AG10803 (cell line): ENCODE data around the gene OR6C68.
"Not testable (repeated sequence)": the region's sequence is repeated elsewhere in the genome, so short reads cannot be mapped to it uniquely, and the experiment has no call there.

Experiments used
- DNase-seq: peaks from one replicate; pipeline ENCODE4 v3.0.0; 2010; ENCODE audit warnings: low read depth
- H3K4me3 ChIP-seq: 2 replicates; pipeline ENCODE4 v1.5.1; 2011; ENCODE audit warnings: mild to moderate bottlenecking, low read length, control low read depth
- CTCF ChIP-seq: conservative IDR thresholded peaks from 2 replicates; pipeline ENCODE4 v1.5.1; 2011; ENCODE audit warnings: mild to moderate bottlenecking, low read length, control low read depth, inconsistent platforms

Gene OR6C68

GRCh38 chr12:55470088-55470829, 21.9 kb upstream of the OR6C68 start, which contains the start of gene OR6C70:
Gene OR6C70, minus strand, starts transcription at chr12:55470138. Its CDS starts 0 bp downstream, at chr12:55470138.
- no peak for DNase-seq
- no peak within 1 kb of the TSS for H3K4me3 ChIP-seq
- no peak for TF ChIP-seq CTCF

GRCh38 chr12:55472264-55472663, 19.9 kb upstream of the OR6C68 start:
- no peak for TF ChIP-seq CTCF
- H3K4me3 ChIP-seq, result no peak overlapping the region
- no peak for DNase-seq

GRCh38 chr12:55479136-55479535, 13.0 kb upstream of the OR6C68 start:
- not testable (repeated sequence) for DNase-seq, H3K4me3 ChIP-seq

GRCh38 chr12:55484284-55484683, 7.9 kb upstream of the OR6C68 start:
- not testable (repeated sequence) for DNase-seq, H3K4me3 ChIP-seq

- no peak overlapping the region for H3K4me3 ChIP-seq
- no peak for TF ChIP-seq CTCF
- DNase-seq, result no peak
Observed at GRCh38 chr12:55495490-55495889, 3.3 kb downstream of the OR6C68 start.

- no peak for TF ChIP-seq CTCF
- H3K4me3 ChIP-seq, result no peak overlapping the region
- DNase-seq, result no peak
Observed at GRCh38 chr12:55499231-55499630, 7.1 kb downstream of the OR6C68 start.

- no peak for TF ChIP-seq CTCF
- DNase-seq, result no peak
- H3K4me3 ChIP-seq, result no peak overlapping the region
Observed at GRCh38 chr12:55499810-55500252, 7.7 kb downstream of the OR6C68 start.

GRCh38 chr12:55501601-55502000, 9.4 kb downstream of the OR6C68 start:
- DNase-seq, result no peak
- H3K4me3 ChIP-seq, result no peak overlapping the region
- TF ChIP-seq CTCF, result no peak
